Ectodermal cell (in vitro differentiated cells): ENCODE results near the gene IGSF5.
"Not testable (repeated sequence)": the region's sequence is repeated elsewhere in the genome, so short reads cannot be mapped to it uniquely, and the experiment has no call there.

ENCODE experiments used
- H3K27ac ChIP-seq: 2 replicates; pipeline ENCODE4 v1.7.0; 2013; ENCODE audit warnings: mild to moderate bottlenecking, low read depth, low read length; ENCODE audit not compliant: insufficient read depth, poor library complexity, severe bottlenecking
- H3K27me3 ChIP-seq: 2 replicates; pipeline ENCODE4 v1.7.0; 2013; ENCODE audit warnings: mild to moderate bottlenecking, low read length; ENCODE audit not compliant: insufficient read depth, control insufficient read depth, poor library complexity, severe bottlenecking
- H3K36me3 ChIP-seq: one replicate; pipeline ENCODE4 v1.7.0; 2013; ENCODE audit warnings: low read length; ENCODE audit not compliant: control insufficient read depth, insufficient read depth
- H3K4me1 ChIP-seq: one replicate; pipeline ENCODE4 v1.7.0; 2013; ENCODE audit warnings: low read length; ENCODE audit not compliant: control insufficient read depth, insufficient read depth
- H3K4me3 ChIP-seq: 2 replicates; pipeline ENCODE4 v1.7.0; 2013; ENCODE audit warnings: low read depth, low read length, control low read depth; ENCODE audit not compliant: insufficient read depth
- H3K9me3 ChIP-seq: 2 replicates; pipeline ENCODE4 v1.7.0; 2013; ENCODE audit warnings: mild to moderate bottlenecking, low read length, moderate library complexity; ENCODE audit not compliant: control insufficient read depth
- WGBS, 2 experiments: methylation state at CpG; one replicate each; pipeline ENCODE4 v1.1.7; 2013; ENCODE audit warnings: missing lambda C conversion rate in 2 of 2; 5-methylcytosine and 5-hydroxymethylcytosine counted together

Gene IGSF5

DNA sequence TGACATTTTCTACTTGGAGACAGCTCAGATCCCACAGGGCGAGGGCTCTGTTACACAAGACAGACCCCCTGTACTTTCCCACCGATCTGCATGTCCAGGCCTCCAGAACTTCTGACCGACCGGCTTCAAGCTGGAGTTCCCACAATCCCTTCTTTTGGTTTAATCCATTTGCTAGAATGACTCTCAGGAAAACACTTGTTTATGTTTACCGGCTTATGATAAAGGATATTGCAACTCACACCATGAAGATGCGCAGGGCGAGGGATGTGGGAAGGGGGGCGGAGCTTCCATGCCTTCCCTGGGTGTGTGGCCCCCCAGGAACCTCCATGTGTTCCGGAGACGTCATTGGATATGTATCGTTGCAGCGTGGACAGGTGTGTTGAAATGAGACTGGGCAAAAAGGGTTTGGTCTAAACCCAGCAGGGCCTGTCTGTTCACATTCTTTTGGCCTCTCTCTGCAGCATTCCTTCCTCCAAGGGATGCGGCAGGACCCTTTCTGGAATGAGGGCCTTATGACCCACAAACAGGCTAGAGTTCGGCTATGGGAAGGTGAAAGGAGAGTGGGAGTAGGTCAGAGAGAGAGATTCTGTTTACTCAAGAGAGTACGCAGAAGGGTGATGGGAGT is 7.5 kb upstream of the IGSF5 start:
- H3K9me3 ChIP-seq = no peaks in the 10 kb centered on the region
- no peaks in the 10 kb centered on the region for H3K4me1 ChIP-seq
- H3K27me3 ChIP-seq = no peaks in the 10 kb centered on the region
- H3K4me3 ChIP-seq = no peak overlapping the region
- no peaks in the 10 kb centered on the region for H3K36me3 ChIP-seq
- no peak overlapping the region for H3K27ac ChIP-seq
- WGBS, 2 experiments = 95% methylated on average over 15 of the region's 15 CpGs

DNA sequence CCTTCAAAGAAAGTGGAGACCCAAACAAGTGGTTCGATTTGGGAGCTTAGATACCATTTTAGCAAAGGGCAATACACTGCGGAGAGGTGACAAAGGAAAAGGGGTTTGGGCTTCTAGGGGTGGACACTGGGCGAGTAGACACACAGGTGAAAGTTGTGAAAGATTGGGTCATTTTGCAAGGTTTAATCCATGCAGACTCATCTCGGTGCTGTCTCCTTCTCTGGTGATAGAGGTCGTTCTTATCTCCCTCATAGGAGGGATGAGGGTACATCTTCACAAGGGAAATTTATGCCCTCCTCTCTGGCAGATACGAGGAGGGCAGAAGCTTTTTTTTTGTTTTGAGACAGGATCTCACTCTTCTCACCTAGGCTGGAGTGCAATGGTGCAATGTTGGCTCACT is 6.4 kb upstream of the IGSF5 start:
- Histone ChIP-seq H3K27ac (no peak overlapping the region), H3K4me1 (no peaks in the 10 kb centered on the region), H3K9me3 (no peaks in the 10 kb centered on the region), H3K4me3 (no peak overlapping the region), H3K27me3 (no peaks in the 10 kb centered on the region), H3K36me3 (no peaks in the 10 kb centered on the region)
- WGBS, 2 experiments = 95 to 96% methylated on average over 6 of the region's 6 CpGs

DNA sequence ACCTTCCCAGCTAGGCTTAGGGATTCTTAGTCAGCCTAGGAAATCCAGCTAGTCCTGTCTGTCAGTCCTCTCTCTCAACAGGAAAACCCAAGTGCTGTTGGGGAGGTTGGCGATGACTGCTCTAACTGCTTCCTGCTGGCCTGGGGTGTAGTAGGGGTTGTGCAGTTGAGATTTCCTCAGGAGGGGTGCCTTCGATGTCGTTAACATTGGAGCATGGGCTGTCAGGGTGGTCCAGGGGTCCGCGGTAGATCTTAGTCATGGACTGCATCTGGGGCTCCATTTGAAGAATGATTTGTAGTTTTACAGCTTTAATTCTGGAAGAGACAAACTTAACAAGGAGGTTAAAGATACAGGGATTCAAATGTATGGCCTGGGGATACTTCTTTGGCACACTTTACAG is 5.5 kb upstream of the IGSF5 start:
- not testable (repeated sequence) for H3K4me1 ChIP-seq, H3K27me3 ChIP-seq, H3K36me3 ChIP-seq, H3K27ac ChIP-seq, H3K4me3 ChIP-seq, H3K9me3 ChIP-seq
- 94 to 95% methylated on average over 5 of the region's 5 CpGs for WGBS, 2 experiments

DNA sequence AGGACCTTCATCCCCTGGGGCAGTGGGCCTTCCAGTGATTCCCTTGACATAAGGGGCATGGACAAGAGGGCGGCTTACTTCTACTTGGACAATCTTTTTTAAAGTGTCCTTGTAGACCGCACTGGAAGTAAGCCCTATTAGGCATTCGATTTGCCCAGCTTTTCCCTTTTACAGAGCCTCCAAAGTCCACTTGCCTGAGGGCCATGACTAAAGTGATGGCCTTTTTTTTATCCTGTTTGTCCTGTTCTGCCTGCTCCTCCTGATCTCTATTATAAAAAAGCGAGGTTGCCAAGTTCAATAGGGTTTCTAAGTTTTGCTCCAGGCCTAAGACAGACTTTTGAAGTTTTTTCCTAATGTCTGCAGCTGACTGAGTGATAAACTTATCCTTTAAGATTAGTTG is 2.4 kb upstream of the IGSF5 start:
- not testable (repeated sequence) for H3K36me3 ChIP-seq, H3K27ac ChIP-seq, H3K27me3 ChIP-seq, H3K4me3 ChIP-seq, H3K4me1 ChIP-seq, H3K9me3 ChIP-seq
- 91 to 94% methylated on average over 4 of the region's 4 CpGs for WGBS, 2 experiments

DNA sequence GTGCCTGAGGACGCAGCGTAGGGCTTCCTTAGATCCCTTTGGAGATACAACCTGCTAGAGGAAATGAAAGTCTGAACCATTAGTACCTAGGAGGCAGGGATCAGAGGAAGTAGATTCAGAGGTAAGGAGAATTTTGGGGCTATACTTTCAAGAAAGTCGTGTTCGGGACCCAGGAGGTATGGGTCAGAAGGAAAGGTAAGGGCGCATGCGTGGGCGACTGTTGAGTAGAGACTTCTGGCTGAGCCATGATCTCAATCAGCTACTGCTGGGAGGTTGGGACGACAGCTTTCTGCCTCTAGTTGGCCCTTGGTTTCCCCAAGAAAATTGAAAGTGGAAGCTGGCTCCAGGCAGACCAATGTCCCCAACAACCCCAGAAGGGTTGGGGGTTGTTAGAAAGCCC is 349 bp downstream of the IGSF5 start:
- H3K36me3 ChIP-seq, H3K9me3 ChIP-seq, H3K27me3 ChIP-seq, H3K27ac ChIP-seq, H3K4me3 ChIP-seq, H3K4me1 ChIP-seq: not testable (repeated sequence)
- WGBS, 2 experiments = 94 to 95% methylated on average over 8 of the region's 8 CpGs

DNA sequence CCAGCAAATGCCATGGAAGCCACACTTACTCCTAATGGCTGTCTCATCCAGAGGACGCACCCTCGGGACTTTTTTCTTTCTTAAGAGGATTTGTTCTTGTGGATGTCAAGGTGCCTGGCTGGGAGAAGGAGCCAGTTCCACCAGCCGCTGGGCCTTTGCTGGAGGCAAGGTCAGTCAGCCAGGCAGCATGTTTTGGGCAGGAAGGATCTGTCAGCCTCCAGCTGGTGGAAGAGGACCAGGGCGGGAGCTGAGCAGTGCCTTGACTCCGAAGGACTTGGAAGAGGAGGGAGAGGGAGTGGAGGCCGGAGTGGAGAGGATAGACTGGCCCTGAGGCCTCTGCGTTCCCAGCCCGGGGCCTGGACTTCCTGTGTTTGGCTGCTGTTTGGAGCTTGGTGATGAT is 5.7 kb downstream of the IGSF5 start:
- Histone ChIP-seq H3K36me3 (no peaks in the 10 kb centered on the region), H3K27ac (no peak overlapping the region), H3K27me3 (no peaks in the 10 kb centered on the region), H3K4me1 (no peaks in the 10 kb centered on the region), H3K4me3 (no peak overlapping the region), H3K9me3 (no peaks in the 10 kb centered on the region)
- 92 to 97% methylated on average over 8 of the region's 8 CpGs for WGBS, 2 experiments

DNA sequence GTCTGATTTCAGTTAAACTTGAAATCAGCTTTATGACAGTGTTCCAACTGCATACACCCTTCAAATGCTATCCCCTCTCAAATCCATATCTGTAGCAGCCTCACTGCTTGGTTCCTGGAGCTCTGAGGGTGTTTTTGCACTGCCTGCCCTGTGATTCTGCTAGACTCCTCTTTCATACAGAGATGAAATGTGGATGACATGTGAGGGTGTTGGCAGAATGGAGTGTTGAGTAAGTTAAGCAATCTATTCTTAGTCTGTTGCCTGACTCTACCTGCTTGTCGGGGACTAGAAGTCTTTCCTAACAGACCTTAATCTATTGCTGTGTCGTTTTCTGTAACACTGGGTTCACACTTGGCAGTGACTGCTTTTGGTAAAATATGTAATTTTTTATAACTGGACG is 9.8 kb downstream of the IGSF5 start:
- no peak overlapping the region for H3K27ac ChIP-seq
- H3K36me3 ChIP-seq = no peaks in the 10 kb centered on the region
- no peaks in the 10 kb centered on the region for H3K9me3 ChIP-seq
- H3K4me1 ChIP-seq = no peaks in the 10 kb centered on the region
- H3K27me3 ChIP-seq = no peaks in the 10 kb centered on the region
- WGBS, 2 experiments = 80 to 88% methylated on average over 2 to 3 of the region's 3 CpGs
- no peak overlapping the region for H3K4me3 ChIP-seq

DNA sequence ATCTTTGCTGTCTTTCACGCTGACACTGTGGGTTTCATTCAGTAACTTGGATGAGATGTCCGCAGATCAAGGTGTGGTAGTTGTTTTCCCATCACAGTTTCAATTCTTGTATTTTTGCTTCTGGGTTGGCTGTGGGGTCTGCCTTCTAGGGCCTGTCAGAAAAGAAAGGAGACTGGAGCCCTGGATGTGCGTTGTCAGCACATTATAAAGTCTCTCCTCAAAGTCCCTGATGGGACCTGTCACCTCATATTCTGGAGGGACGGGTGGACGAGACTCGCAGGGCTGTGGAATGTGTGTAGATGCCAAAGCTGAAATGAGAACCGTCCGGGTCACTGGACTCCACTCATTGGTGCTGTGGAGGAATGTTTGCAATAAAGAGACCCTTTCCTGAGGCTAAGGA is 11.3 kb downstream of the IGSF5 start:
- H3K27ac ChIP-seq = no peak overlapping the region
- no peaks in the 10 kb centered on the region for H3K9me3 ChIP-seq
- no peak overlapping the region for H3K4me3 ChIP-seq
- H3K4me1 ChIP-seq = no peaks in the 10 kb centered on the region
- WGBS, 2 experiments = 86 to 87% methylated on average over 8 of the region's 8 CpGs
- no peaks in the 10 kb centered on the region for H3K36me3 ChIP-seq
- H3K27me3 ChIP-seq = no peaks in the 10 kb centered on the region

DNA sequence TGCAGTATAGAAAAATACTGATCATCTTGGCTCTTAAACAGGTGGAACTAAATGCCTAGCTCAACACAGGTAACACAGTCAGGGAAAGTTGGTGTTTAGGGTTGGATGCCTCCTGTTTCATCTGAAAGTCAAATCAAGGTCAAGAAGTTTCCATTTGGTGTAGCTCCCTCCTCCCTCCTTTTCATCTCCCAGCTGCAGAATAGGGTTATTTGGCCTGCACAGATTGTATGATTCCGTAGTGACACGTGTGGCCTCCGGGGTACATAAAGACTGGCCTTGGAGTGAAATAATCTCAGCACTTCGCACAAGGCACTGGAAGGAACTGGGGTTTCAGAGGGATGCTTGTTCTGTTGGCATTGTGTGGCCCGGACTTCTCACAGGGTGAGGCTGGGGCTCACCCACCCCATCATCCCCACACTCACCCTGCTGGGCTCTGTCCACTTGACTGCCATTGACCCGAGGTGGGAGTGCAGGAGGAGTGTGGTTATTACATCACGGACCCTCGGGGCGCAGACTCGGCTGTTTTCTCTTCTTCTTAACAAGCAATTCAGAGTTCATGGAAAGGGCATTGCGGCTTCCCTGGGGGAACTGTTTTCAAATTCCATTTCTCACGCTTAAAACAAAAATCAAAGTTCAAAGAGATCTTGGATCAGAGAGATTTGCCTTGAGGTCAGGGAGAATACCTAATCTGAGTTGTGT is 18.4 kb downstream of the IGSF5 start:
- no peak overlapping the region for H3K27ac ChIP-seq
- no peaks in the 10 kb centered on the region for H3K27me3 ChIP-seq
- no peaks in the 10 kb centered on the region for H3K36me3 ChIP-seq
- H3K4me3 ChIP-seq = no peak overlapping the region
- WGBS, 2 experiments = 91 to 92% methylated on average over 12 of the region's 12 CpGs
- H3K4me1 ChIP-seq = no peaks in the 10 kb centered on the region
- no peaks in the 10 kb centered on the region for H3K9me3 ChIP-seq

DNA sequence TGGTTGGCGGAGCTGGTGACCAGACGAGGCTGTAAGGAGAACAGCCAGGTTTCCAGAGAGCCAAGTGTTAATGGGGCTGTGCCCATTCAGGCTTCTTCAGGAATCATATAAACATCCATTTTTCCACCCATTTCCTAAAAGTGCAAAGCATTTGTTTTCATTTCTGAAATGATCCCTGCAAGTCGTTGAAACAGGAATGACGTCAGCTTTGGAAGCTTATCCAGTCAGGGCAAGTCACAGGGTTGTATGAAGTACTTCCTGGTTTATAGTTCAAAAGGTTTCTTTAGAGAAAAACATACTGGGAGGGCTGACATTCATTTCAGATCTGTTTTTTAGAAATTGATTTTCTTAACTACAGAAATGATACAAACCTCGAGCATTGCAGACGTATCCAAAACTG is 29.2 kb downstream of the IGSF5 start:
- WGBS, 2 experiments = 94 to 95% methylated on average over 6 of the region's 6 CpGs
- no peak overlapping the region for H3K4me3 ChIP-seq
- no peaks in the 10 kb centered on the region for H3K36me3 ChIP-seq
- no peak overlapping the region for H3K27ac ChIP-seq
- no peaks in the 10 kb centered on the region for H3K9me3 ChIP-seq
- no peaks in the 10 kb centered on the region for H3K27me3 ChIP-seq
- H3K4me1 ChIP-seq = no peaks in the 10 kb centered on the region
